GM18909 (cell line): ENCODE data around the gene ERP27.

Source experiments
- ATAC-seq: cut with Tn5 transposase; IDR thresholded peaks from one replicate; pipeline ENCODE4 v1.9.1; 2021; ENCODE audit warnings: mild to moderate bottlenecking; ENCODE audit not compliant: unreplicated experiment, poor library complexity

The ERP27 gene

DNA sequence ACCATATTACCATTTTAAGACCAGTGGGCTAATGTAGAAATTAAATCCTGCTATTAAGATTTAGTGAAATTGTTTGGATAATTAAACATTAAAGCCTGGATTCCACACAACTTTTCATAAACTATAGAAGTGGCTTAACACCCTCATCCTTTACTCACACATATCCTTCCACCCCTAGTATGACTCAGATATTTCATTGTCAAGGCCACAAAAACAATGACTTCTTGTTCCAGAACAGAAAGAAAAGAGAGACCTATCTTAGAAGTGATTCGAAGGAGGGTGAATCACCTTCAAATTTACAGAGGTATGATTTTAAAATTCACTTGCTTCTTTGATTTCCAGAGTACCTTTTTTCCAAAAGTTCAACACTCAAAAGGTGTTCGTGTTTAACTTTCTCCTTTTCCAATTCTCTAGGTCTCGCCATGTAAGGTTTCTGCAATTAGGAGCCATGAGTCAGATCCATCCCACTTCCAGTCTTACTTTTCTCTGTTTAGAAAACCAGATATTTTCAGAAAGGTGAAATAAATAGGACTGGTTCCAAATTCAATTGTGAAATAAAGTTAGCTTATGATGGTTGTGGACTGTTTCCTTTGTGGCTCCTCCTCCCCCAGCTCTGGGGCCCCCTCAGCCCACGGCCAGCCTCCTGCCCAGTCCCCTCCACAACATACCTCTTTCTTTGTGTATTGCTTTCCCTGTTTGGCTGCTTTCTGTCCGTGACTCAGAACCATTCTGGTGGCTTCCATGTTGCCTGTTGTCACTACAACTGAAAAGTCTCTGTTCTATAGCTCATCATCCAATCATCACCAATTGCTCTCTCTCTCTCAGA lies 28.0 kb downstream of the ERP27 start:
- no peak for ATAC-seq

DNA sequence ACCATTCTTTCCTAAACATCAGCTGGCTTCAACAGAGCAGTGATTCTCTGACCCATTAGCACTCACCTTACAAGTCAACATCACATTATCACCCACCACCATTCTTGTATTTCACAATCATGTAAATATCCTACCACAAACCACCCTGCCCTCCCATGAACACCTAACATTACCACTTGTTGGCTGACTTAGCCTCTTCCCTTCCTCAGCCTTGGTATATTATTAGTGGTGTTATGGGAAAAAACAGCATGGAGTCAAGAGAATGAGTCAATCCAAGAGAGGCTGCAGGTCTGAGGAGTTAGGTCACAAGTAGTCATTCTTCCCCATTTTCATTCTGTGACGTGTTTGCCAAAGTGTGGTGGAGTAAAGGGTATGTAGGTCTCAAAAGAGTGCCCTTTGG lies 30.4 kb downstream of the ERP27 start:
- ATAC-seq, result no peak

DNA sequence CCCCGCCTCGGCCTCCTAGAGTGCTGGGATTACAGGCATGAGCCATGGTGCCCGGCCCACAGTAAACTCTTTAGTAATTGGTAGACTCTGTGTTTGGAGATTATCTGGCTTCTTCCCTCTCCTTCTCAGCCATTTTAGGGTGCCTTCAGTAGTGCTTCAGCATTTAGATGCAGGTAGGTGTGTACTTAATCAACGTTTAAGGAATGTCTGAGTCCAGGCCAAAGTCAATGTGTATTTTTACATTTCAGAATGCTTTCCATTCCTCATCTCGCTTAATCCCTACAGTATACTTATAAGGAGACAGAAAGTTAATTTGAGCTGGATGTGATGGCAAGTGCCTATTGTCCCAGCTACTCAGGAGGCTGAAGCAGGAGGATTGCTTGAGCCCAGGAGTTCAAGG lies 32.2 kb downstream of the ERP27 start:
- no peak for ATAC-seq

DNA sequence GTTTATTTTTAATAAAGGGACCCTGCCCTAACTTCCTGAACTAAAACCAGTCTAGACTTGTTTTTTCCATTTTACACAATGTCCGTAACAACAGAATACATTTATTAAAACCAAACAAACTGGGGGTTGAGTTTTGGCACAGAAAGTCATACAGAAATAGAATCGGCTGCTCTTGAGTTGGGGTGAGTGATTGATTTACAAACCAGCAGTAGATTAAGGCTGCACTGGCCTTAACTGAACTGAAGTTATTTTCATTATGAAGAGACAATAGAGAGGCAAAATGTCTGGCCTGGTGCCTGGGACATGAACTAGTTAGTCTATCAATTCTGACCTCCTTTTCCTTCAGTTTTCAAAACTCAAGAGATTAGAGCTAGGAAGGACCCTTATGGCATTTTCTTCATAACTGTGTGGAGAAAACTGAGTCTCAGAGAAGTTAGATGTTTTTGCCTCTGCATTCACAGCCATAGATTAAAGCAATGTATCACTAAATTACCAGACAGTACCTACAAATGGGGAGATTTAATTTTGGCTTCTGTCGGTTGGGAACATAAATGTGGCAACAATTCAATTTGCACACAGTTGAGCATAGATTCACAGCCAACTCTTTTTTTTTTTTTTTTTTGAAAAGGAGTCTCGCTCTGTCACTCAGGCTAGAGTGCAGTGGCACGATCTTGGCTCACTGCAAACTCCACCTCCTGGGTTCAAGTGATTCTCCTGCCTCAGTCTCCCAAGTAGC lies 32.9 kb downstream of the ERP27 start:
- no peak for ATAC-seq

DNA sequence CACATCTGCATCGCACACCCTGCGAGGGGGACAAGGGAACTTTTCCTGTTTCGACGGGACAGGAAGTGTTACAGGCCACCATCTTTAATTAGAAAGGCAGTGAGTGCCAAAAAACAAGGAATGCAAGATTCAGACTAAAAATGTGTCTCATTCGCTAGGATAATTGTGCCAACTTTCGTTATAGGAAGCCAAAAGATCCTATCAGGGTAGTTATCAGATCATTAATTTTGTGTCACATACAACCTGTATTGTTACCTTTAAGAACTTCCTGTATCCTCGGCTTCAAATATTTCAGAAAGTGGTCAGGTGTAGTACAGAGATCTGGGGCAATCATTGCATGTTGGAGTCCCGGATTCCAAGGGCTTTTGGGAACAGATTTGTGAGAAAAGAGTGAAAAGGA lies 33.5 kb downstream of the ERP27 start:
- no peak for ATAC-seq

DNA sequence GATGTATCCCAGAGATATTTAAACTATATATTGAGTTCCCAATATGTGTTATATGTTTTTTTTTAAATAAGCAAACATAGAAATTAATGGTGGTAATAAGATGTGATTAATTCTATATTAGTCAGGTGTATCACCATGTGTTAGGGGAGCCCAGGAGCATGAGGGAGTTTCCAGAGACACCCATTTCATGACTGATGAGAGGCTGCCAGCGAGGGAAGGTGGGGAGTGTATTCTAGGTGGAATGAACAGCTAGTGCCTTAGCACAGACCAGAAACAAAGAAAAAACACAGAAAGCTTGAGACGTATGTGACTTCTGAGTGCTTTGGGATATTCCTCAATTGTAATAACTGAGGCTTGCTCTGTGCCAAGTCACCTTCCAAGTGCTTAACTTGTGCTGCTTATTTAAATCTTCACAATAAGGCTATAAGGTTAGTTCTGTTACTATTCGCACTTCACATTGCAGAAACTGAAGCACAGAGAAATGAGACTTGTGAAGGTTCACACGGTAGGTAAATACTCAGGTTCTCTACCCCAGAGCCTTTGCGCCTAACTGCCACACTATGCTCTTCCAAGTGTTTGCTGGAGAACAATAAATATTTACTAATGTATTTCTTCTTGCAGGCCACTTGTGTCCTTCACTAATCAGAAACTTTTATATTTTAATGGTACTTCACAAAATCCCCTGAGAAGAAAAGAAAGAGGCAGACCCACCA lies 34.8 kb downstream of the ERP27 start:
- no peak for ATAC-seq

DNA sequence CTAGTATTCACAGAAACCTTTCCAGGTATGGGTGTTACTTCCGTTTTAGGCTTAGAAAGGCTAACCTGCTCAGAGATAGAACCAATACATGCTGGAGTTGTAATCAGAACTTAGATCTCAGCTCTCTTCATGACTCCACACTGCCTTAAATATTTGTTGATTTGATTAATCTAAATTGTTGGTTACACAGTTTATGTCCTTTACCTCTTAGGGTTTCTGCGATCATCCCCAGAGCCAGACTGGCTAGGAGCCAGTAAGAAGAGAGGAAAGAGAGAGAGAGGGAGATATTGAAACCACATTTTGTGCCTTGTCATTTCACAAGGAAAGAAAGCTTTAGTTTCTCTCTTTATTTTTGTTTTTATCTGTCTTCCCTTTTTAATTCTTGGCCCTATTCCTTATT lies 35.9 kb downstream of the ERP27 start:
- no peak for ATAC-seq

DNA sequence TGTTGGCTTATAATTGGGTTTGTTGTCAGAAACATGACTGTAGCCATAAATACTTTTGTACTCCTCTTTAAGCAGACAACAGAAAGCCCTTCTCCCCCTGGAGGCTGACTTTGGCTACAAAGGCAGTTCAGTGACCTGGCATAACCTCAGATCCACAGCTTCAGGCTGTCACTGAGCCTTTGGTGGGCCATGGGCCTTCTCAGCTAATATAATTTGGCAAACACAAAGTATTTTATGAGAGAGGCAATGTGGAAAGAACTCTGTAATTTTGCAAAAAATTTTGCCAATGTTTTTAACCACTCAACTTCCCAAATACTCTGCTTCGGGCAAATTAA lies 37.1 kb downstream of the ERP27 start:
- ATAC-seq, result no peak

DNA sequence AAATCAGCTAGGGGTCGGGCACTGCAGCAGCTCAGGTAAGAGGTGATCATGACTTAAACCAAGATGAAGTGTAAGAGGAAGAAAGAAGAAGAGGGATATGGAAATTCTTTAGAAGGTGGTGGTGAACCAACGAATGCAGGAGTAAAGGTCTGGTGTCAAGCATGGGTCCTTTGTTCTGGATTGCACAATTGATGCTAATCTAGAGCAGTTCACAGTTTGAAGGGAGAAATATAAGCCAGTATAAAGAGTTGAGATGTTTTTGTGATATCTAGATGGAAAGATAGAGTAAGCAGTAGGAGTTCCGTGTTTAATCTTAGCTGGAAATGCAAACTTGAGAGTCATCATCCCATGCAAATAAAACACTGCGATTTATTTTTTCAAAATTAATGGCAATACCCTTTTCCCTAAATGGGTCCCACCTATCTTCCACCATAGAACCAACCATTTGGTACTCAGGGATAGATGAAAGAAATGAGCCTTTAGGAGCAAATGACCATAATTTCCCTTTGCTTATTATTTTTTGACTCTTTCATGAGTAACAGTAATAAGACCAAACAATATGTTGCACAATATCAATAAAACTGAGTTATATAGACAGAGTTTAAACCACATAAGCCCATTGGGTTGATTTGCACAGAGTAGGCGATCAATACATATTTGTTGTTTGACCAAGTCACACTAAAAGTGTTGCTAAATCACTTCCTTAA lies 37.7 kb downstream of the ERP27 start:
- ATAC-seq, result no peak

DNA sequence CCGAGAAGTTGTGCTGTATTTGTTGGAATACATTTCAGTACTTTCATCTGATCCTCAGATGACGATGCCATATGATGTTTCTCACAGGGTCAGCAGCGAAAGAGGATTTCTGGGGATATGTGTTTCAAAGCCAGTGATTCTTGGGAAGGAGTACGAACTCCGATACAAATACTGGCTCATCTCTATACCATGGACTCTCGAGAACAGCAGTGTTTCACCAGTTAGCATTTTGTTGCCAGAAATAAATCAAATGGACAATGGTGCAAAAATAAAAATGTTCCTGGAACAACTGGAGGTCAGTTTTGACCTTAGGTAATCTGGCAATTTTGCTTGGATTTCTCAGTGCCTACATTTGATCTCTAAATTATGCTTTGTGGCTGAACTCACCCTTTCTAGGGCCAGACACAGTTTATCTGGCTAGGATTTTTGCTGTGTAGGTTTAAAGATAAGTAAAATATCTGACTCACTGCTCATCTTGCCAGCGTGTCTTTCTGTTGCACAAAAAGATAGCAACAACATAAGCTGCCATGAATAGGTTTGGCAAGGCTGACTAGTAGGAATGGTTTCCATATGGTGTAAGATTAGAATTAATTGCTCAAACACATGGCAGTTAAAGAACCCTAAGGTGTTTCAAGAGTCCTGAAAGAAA lies 41.7 kb downstream of the ERP27 start:
- no peak for ATAC-seq

DNA sequence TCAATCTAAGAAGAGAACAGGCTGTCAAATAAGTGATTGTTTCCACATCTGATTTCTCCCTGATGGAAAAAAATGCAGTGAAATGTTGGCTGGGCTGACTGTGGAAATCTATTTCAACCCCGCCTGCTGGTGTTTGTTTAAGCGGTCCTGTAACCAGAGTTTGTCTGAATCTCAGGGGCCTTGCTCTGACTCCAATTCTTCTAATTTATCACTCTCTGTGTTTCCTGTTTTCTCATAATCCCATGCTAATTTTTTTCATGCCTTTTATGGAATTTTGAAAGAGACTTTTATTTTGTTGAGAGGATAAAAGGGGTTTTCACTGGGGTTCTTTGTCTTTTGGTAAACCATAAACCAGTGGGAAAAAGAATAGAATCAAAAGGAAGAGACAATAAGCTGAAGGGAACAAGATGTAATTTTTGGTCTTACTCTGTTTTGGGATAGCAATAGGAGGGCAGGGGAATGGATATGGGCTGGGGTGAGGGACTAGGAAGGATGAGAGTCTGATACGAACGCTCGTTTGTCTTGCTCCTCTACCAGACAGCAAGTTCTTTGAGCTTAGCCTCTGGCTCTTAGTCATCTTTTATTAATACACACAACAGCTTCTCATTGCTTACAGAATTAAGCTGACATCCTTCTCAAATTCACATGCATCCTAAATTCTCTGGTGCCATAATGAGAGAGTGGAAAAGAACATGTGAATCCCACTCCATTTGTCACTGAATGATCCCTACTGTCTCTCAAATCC lies 44.7 kb downstream of the ERP27 start:
- no peak for ATAC-seq

DNA sequence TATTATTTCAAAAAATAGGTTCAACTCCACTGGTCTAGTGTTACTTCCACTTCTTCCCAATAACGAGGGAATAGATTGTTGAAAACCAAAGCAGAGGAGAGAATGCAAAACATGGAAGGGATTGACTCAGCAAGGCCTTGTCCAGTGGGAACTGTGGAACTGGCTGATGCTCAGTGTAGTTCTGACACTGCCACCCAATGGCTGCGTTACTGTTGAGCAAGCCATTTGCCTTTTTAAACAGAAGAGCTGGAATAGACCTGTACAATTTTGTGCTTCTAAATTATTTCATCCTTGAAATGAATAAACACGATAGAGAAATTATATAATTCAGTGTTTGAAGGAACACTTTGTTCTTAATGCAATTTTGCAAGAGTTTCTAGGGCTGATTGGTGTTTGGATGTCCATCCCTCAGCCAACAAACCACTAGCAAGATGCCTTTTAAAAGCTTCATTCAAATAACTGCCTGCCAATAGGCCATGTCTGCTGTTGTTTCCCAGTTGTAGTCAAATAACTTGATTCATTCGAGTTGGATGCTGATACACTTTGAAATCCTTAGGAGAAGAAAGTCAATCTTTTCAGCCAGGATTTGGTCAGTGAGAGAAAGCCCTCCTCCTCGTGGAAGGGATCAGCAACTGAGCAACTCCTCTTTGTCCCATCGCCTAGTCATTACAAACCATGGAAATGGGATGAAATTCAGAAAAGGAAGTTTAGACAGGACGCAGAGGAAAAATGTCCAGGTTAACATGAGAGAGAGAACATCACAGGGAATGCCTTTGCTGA lies 45.4 kb downstream of the ERP27 start:
- ATAC-seq, result no peak

DNA sequence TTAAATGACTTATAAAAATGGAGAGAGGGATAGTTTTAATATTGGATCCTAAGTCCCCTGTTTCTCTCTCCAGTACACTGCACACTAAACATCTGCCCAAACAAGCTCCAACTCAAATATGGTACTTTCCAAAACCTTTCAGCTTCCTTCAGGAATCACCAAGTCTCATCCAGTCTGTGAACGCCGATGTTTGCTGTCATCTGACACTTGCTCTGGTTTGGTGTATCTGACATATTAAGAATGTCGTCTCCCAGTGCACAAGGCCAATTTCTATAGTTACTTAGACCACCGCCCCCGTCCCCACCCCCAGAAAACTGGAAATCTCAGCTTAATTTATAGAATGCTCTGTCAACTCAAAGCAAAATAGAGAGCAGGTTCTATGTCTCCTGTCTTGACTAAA lies 47.6 kb downstream of the ERP27 start:
- ATAC-seq, result no peak

DNA sequence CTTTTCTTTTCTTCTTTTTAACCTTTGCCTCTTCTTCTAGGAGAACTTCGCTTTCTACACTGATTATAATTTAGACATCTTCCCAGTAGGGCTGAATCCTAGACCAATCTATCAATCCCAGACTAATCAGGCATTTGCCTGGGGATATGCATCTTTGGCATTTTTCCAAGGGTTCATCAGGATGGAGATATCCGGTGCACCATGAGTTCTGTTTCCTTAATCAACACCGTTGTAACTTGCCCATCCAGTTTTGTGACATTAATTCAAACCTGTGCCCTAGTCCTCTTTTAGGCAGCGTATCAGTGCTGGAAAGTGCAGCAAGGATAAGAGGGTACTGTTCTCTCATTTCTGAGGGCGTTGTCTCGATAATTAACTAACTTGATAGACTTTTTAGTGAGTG lies 52.1 kb downstream of the ERP27 start:
- ATAC-seq, result no peak

DNA sequence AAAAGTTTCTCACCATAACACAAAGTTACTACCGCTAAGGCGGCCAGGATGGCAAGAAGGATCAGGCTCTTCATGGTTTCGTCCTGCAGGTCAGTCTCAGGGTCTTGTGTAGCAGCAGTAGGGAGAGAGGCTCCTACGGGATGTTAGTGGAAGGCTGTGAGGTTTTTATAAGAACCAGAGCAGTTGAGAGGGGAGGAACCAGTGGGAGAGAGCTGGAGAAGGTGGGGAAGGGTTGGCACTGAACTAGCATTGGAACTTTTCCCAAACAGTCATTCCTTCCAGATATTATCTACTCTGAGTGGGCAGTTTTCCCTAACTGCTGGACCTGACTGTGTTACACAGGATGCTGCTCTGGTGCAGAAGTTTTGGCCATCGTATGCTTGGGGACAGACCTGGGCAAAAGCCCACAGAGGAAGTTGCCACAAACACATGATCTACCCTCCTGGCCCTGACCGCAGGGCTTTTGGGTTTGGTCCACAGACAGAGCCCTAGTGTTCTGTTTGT lies 52.6 kb downstream of the ERP27 start, which contains the start of gene MGP:
Gene MGP, minus strand, starts transcription at position 137 of the 504 bp plus-strand sequence. Its CDS starts 63 bp downstream, at position 74.
- peak; percentile 38 for ATAC-seq

DNA sequence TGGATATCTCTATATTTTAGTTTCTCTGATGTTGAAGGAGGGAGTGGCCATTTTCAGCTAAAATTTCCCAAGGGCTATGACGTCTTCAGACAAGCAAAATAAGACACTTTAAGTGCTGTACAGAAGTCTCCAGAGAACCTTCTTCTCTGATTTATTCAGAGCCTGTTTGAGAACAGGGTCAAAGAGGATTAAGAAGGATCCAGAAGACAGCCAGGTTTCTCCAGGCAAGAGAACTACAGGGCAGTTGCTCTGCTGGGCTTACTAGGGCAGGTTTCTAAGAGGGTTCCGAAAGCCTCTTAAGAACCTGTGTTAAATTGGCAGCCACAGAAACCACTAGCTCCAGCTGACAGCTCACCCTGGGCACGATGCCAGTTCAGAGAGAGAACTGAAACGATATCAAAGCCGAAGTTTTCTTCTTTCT lies 53.9 kb downstream of the ERP27 start:
- ATAC-seq, result peak; percentile 96

DNA sequence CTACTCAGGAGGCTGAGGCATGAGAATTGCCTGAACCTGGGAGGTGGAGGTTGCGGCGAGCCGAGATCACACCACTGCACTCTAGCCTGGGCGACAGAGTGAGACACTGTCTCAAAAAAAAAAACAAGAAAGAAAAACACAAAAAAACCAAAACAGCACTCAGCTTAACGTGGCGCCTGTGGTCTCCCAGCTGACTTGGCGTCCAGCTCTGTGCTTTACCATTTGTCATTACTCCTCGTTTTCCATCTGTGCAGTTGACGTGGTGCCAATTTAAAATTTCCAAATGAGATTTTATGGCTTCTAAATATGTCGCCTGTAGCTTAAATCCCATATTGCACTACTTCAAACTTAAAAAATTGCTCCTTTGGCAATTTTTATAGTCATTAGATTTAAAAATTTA lies 54.7 kb downstream of the ERP27 start:
- no peak for ATAC-seq

DNA sequence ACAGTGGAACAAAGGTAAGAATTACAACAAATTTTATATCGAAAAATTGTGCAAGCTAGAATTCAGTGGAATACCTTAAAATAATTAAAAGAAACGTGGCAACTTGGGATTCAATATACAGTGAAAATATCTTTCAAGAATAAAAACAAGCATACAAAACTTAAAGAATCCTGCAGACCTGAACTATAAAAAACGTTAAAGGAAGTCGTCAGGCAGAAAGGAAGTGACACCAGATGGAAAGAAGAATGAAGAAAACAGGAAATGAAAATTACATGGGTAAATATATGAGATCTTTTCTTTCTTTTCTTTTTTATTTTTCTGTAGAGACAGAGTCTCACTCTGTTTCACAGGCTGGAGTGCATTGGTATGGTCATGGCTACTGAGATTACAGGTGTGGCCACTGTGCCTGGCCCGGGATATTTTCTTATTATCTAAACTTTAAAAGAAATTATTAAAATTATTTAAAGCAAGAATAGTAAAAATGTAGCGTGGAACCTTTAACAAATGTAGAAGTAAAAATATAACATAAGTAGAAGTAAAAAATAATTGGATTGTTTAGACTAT lies 57.4 kb downstream of the ERP27 start:
- no peak for ATAC-seq
